Measurements from ENCODE around the gene ADGRG2.

ADGRG2 gene

GRCh38 chrX:18949291-18949943 is 172.9 kb downstream of the ADGRG2 start:
- H3K27me3 ChIP-seq (ENCODE audit: insufficient read depth, low read depth, severe bottlenecking): peaks cover 25% of the 10 kb centered on the region
- H3K9me3 ChIP-seq (ENCODE audit: severe bottlenecking): peaks cover 4% of the 10 kb centered on the region
- no peak for DNase-seq
- no peak for TF ChIP-seq CTCF (IDR thresholded peaks at IDR 0.05; ENCODE audit: low read depth, low read length)
- no peak overlapping the region for H3K4me3 ChIP-seq (ENCODE audit: low read depth, low read length)
- H3K27ac ChIP-seq: no peak overlapping the region
- no peaks in the 10 kb centered on the region for H3K36me3 ChIP-seq

GRCh38 chrX:18946611-18947010 is 175.7 kb downstream of the ADGRG2 start:
- TF ChIP-seq CTCF (IDR thresholded peaks at IDR 0.05; ENCODE audit: low read depth, low read length): no peak
- Histone ChIP-seq H3K4me3 (ENCODE audit: low read depth, low read length) (no peak overlapping the region), H3K27me3 (ENCODE audit: insufficient read depth, low read depth, severe bottlenecking) (peaks cover 27% of the 10 kb centered on the region), H3K36me3 (no peaks in the 10 kb centered on the region), H3K27ac (no peak overlapping the region), H3K9me3 (ENCODE audit: severe bottlenecking) (peaks cover 4% of the 10 kb centered on the region)
- DNase-seq: no peak

- H3K36me3 ChIP-seq: no peaks in the 10 kb centered on the region
- DNase-seq: no peak
Observed at GRCh38 chrX:18946157-18946556, 176.1 kb downstream of the ADGRG2 start.

GRCh38 chrX:18945483-18945882 is 176.8 kb downstream of the ADGRG2 start:
- no peaks in the 10 kb centered on the region for H3K36me3 ChIP-seq
- H3K9me3 ChIP-seq (ENCODE audit: severe bottlenecking): peaks cover 4% of the 10 kb centered on the region
- TF ChIP-seq CTCF (IDR thresholded peaks at IDR 0.05; ENCODE audit: low read depth, low read length): no peak
- no peak overlapping the region for H3K4me3 ChIP-seq (ENCODE audit: low read depth, low read length)
- no peak for DNase-seq
- no peak overlapping the region for H3K27ac ChIP-seq
- H3K27me3 ChIP-seq (ENCODE audit: insufficient read depth, low read depth, severe bottlenecking): peaks cover 37% of the 10 kb centered on the region

More at GRCh38 chrX:18946157-18946556, 176.1 kb downstream of the ADGRG2 start:
- H3K9me3 ChIP-seq (ENCODE audit: severe bottlenecking): peaks cover 4% of the 10 kb centered on the region
- peaks cover 30% of the 10 kb centered on the region for H3K27me3 ChIP-seq (ENCODE audit: insufficient read depth, low read depth, severe bottlenecking)
- H3K27ac ChIP-seq: no peak overlapping the region
- no peak for TF ChIP-seq CTCF (IDR thresholded peaks at IDR 0.05; ENCODE audit: low read depth, low read length)
- no peak overlapping the region for H3K4me3 ChIP-seq (ENCODE audit: low read depth, low read length)

GRCh38 chrX:18944482-18944881 is 177.8 kb downstream of the ADGRG2 start:
- Histone ChIP-seq H3K9me3 (ENCODE audit: severe bottlenecking) (peaks cover 4% of the 10 kb centered on the region), H3K27me3 (ENCODE audit: insufficient read depth, low read depth, severe bottlenecking) (peaks cover 35% of the 10 kb centered on the region), H3K27ac (no peak overlapping the region), H3K36me3 (no peaks in the 10 kb centered on the region), H3K4me3 (ENCODE audit: low read depth, low read length) (no peak overlapping the region)
- no peak for DNase-seq
- TF ChIP-seq CTCF (IDR thresholded peaks at IDR 0.05; ENCODE audit: low read depth, low read length): no peak

GRCh38 chrX:18941896-18942295 is 180.4 kb downstream of the ADGRG2 start:
- no peaks in the 10 kb centered on the region; the same call in 1 of the 2 replicates for H3K36me3 ChIP-seq
- H3K9me3 ChIP-seq (ENCODE audit: severe bottlenecking): no peaks in the 10 kb centered on the region
- no peak overlapping the region for H3K27ac ChIP-seq
- peaks cover 27% of the 10 kb centered on the region for H3K27me3 ChIP-seq (ENCODE audit: insufficient read depth, low read depth, severe bottlenecking)
- no peak for TF ChIP-seq CTCF (IDR thresholded peaks at IDR 0.05; ENCODE audit: low read depth, low read length)
- DNase-seq: no peak
- H3K4me3 ChIP-seq (ENCODE audit: low read depth, low read length): no peak overlapping the region
